Mucosa of descending colon (tissue), 3 donors: ENCODE data around the gene RNF17. TPM values are rescaled to one million over a fixed set of nuclear protein-coding genes. Genes with fewer than 3 reads are reported as not detected.
"Not testable (repeated sequence)": the region's sequence is repeated elsewhere in the genome, so short reads cannot be mapped to it uniquely, and the experiment has no call there.

Source experiments
- ATAC-seq: fragments of 200-7000 bp; cut with Tn5 transposase; one replicate; pipeline ENCODE4 v1.9.1; 2020; ENCODE audit warnings: mild to moderate bottlenecking, moderate library complexity
- DNase-seq, 3 donors: peaks; one replicate each; pipeline ENCODE4 v3.0.0-alpha.2; 2020
- H3K36me3 ChIP-seq: fragments of 200-600 bp; one replicate; pipeline ENCODE4 v1.8.0; 2021; ENCODE audit warnings: low read depth, mild to moderate bottlenecking
- H3K4me1 ChIP-seq: fragments of 200-600 bp; one replicate; pipeline ENCODE4 v1.8.0; 2021; ENCODE audit warnings: low read depth, mild to moderate bottlenecking
- H3K4me3 ChIP-seq: fragments of 200-600 bp; one replicate; pipeline ENCODE4 v1.8.0; 2021; ENCODE audit warnings: mild to moderate bottlenecking
- H3K9me3 ChIP-seq: fragments of 200-600 bp; one replicate; pipeline ENCODE4 v1.8.0; 2021; ENCODE audit warnings: mild to moderate bottlenecking
- intact Hi-C, 2 donors: fragments of 100-400 bp; cut with DNase I in 1 of 2; cut with micrococcal nuclease in 1 of 2; formaldehyde crosslinking; loops; one replicate each; pipeline versions ENCODE4 v1.11.0 to v1.11.1; 2022; cut with DNase I, micrococcal nuclease
- total RNA-seq, 3 donors: library from RNA; stranded (reverse); fragmentation: NEBNext Ultra II Directional in 2 of 3; extraction: Animal tissue kit (Norgen Biotek cat#: 25700) in 2 of 3; gene quantifications; one replicate each; pipeline versions ENCODE4 v1.2.1 to v1.2.4, GENCODE V29; 2021 to 2023
- TF ChIP-seq, protein P1 (sequence below): fragments of 200-600 bp; IDR thresholded peaks from one replicate; pipeline ENCODE4 v1.8.0; 2022; ENCODE audit warnings: antibody characterized with exemption, mild to moderate bottlenecking
- donor health status: DM: no; HTN: no; CAD: no; lungs with moderate emphysema.
- donor health status: DM: no; HTN: no; CAD: no.
- donor health status: DM: no; HTN: yes; CAD: no.

RNF17 gene
- total RNA-seq, 3 donors from 2014 or later: not detected

DNA sequence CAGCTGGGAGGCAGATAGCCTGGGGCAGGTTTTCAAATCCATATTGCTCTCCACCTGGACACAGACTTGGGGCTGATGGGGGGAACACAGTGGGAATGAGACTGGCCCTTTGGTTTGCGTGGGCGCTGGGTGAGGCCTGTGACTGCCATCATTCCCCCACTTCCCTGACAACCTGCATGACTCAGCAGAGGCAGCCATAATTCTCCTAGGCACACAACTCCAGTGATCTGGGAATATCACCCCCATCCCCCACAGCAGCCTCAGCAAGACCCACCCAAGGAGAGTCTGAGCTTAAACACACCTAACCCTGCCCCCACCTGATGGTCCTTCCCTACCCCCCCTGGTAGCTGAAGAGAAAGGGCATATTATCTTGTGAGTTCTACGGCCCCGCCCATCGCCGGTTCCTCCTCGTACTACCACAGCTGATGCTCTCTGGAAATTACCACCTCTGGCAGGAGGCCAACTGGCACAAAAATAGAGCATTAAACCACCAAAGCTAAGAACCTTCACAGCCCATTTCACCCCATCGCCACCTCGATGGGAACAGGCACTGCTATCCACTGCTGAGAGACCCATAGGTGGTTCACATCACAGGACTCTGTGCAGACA is 71.0 kb downstream of the RNF17 start:
- Histone ChIP-seq H3K9me3 (no peaks in the 10 kb centered on the region), H3K4me1 (no peaks in the 10 kb centered on the region), H3K4me3 (no peak overlapping the region), H3K36me3 (no peaks in the 10 kb centered on the region)
- intact Hi-C loops: no loop called here
- ATAC-seq (no peak), DNase-seq (peak in 1 of 3 donors; percentile 8)
- TF ChIP-seq, protein P1, sequence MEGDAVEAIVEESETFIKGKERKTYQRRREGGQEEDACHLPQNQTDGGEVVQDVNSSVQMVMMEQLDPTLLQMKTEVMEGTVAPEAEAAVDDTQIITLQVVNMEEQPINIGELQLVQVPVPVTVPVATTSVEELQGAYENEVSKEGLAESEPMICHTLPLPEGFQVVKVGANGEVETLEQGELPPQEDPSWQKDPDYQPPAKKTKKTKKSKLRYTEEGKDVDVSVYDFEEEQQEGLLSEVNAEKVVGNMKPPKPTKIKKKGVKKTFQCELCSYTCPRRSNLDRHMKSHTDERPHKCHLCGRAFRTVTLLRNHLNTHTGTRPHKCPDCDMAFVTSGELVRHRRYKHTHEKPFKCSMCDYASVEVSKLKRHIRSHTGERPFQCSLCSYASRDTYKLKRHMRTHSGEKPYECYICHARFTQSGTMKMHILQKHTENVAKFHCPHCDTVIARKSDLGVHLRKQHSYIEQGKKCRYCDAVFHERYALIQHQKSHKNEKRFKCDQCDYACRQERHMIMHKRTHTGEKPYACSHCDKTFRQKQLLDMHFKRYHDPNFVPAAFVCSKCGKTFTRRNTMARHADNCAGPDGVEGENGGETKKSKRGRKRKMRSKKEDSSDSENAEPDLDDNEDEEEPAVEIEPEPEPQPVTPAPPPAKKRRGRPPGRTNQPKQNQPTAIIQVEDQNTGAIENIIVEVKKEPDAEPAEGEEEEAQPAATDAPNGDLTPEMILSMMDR: no peak

DNA sequence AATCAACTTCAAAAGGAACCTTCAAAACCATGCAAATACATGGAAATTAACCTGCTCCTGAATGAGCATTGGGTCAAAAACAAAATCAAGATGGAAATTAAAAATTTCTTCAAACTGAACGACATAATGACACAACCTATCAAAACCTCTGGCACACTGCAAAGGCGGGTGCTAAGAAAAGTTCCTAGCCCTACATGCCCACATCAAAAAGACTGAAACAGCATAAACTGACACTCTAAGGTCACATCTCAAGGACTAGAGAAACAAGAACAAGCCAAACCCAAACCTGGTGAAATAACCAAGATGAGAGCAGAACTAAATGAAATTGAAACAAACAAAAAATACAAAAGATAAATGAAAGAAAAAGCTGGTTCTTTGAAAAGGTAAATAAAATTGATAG is 73.6 kb downstream of the RNF17 start:
- H3K36me3 ChIP-seq, H3K4me3 ChIP-seq, intact Hi-C loops, H3K4me1 ChIP-seq, DNase-seq, H3K9me3 ChIP-seq, ATAC-seq: not testable (repeated sequence)

DNA sequence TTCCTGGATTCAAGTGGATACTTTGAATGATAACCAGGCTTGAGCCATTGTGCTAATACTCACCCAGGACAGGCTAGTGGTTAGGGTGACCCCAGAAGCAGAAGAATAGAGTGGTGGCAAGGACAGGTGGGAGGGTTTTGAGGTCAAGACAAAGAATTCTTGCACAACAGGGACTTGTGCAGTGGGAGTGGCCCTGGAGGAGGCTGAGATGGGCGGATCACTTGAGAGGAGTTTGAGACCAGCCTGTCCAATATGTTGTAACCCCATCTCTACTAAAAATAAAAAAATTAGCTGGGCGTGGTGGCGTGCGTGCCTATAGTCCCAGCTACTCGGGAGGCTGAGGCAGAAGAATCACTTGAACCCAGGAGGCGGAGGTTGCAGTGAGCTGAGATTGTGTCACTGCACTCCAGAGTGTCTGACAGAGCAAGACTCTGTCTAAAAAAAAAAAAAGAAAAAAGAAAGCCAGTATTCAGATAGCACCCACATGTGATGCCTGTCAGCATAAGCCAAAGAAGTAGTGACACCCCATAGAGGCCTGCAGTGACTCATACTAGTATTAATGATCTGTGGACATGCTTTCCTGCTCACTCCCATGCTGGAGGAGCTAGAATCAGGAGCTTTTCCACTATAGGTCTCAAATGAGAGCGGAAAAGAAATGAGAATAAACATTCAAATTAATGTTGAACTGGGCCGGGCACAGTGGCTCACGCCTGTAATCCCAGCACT is 78.7 kb downstream of the RNF17 start:
- ATAC-seq: no peak
- TF ChIP-seq, protein P1: no peak

DNA sequence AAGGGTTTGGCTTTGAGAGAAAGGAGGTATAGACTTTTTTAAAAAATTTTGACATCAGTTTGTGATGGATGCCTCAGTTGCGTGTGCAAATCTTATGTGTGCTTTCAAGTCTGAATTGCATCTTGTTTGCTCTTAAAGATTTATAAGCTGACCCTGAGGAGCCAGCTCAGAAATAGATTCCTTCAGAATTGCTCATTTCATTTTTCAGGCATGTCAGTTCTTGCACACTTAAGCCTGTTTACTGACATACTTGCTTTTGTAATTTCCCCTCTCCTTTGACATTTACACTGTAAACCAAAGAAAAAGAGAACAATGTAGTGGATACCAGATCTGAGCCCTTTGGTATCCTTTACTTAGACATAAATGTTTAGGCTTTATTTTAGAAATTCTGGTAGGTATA is 87.6 kb downstream of the RNF17 start:
- no peak overlapping the region for H3K4me3 ChIP-seq
- no peak for ATAC-seq
- no peak for DNase-seq

More for the DNA sequence above, 78.7 kb downstream of the RNF17 start:
- intact Hi-C loops: no loop called here
- Histone ChIP-seq H3K4me1 (no peaks in the 10 kb centered on the region), H3K36me3 (no peaks in the 10 kb centered on the region), H3K4me3 (no peak overlapping the region), H3K9me3 (no peaks in the 10 kb centered on the region)
- DNase-seq: no peak

DNA sequence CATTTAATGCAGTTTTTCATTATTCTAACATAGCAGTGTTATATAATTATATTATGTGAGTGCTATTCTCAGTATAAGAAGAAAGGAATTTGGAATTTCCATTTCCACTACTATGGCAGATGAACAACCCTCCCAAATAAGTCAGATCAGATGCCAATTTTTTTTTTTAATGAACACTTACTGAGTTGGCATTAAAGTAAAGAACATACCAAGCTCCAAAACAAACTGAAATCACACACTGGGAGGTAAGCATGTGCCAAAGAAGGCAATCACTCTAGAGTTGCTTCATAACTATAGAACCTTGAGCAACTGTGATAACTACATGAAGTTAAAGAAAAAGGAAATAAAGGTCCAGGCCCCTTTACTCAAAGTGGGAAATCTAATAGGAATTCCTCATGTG is 90.3 kb downstream of the RNF17 start:
- Histone ChIP-seq H3K36me3 (no peaks in the 10 kb centered on the region), H3K4me1 (no peaks in the 10 kb centered on the region), H3K4me3 (no peak overlapping the region), H3K9me3 (no peaks in the 10 kb centered on the region)
- ATAC-seq (no peak), DNase-seq (no peak)
- TF ChIP-seq, protein P1: no peak
- intact Hi-C loops: no loop called here

More for the DNA sequence above, 87.6 kb downstream of the RNF17 start:
- TF ChIP-seq, protein P1: no peak
- Histone ChIP-seq H3K9me3 (no peaks in the 10 kb centered on the region), H3K36me3 (no peaks in the 10 kb centered on the region), H3K4me1 (no peaks in the 10 kb centered on the region)
- intact Hi-C loops: no loop called here

DNA sequence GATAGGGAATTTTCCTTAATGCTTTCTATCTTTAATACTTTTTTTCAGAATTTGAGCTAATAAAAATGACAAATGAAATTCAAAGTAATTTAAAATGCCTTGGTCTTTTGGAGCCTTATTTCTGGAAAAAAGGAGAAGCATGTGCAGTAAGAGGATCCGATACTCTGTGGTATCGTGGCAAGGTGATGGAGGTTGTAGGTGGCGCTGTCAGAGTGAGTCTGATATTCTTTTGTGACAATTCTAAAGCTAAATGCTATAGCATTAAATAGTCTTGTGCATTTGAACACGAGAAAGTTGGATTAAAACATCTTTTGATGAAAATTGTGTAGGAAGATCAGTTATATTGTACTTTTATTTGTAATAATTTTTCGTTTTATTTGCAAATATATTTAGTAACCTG is 95.0 kb downstream of the RNF17 start:
- no peaks in the 10 kb centered on the region for H3K36me3 ChIP-seq
- TF ChIP-seq, protein P1: no peak
- no peaks in the 10 kb centered on the region for H3K9me3 ChIP-seq
- no peak overlapping the region for H3K4me3 ChIP-seq
- H3K4me1 ChIP-seq: no peaks in the 10 kb centered on the region
- ATAC-seq (no peak), DNase-seq (no peak)
- intact Hi-C loops: no loop called here
